LNCaP clone FGC (cell line): Measurements from ENCODE around the gene STK11.

Source experiments
- DNase-seq: peaks from one replicate; pipeline ENCODE4 v3.0.0-alpha.2; 2011; ENCODE audit warnings: low read depth
- H3K4me3 ChIP-seq: 2 replicates; pipeline ENCODE4 v1.5.1; 2011; ENCODE audit warnings: mild to moderate bottlenecking, low read depth, low read length, control low read depth
- CTCF ChIP-seq: IDR thresholded peaks from 2 replicates; pipeline ENCODE4 v1.5.1; 2012; ENCODE audit warnings: mild to moderate bottlenecking; ENCODE audit not compliant: control insufficient read depth, insufficient read depth; ENCODE audit errors: extremely low read depth

STK11 gene

DNA sequence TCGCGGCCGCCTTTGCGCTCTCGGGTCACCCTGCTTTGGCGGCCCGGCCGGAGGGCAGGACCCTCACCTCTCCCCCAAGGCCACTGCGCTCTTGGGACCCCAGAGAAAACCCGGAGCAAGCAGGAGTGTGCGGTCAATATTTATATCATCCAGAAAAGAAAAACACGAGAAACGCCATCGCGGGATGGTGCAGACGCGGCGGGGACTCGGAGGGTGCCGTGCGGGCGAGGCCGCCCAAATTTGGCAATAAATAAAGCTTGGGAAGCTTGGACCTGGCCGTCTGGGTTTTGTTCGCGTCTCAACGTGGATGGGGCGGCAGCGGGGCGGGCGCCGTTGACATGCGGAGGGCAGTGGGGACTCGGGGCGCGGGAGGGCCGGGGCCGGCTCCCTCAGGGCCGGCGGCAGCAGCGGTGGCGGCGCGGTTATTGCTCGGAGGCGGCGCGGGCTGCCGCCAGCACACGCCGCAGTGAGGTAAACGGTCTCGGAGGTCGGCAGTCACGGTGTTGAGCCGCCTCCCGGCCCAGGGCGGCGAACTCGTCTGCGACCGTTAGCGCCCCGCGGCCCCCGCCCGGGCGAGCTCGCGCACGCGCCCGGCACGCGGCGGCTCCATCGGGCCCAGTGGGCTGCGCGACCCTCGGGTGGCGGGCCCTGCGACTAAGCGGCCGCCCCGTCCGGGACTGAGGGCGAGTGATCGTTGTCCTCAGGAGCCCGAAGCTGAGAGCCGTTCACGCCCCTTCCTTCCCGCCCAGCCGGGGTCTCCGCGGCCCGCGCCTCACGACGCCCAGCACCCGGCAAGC is 22.8 kb downstream of the STK11 start:
- no peak for DNase-seq

DNA sequence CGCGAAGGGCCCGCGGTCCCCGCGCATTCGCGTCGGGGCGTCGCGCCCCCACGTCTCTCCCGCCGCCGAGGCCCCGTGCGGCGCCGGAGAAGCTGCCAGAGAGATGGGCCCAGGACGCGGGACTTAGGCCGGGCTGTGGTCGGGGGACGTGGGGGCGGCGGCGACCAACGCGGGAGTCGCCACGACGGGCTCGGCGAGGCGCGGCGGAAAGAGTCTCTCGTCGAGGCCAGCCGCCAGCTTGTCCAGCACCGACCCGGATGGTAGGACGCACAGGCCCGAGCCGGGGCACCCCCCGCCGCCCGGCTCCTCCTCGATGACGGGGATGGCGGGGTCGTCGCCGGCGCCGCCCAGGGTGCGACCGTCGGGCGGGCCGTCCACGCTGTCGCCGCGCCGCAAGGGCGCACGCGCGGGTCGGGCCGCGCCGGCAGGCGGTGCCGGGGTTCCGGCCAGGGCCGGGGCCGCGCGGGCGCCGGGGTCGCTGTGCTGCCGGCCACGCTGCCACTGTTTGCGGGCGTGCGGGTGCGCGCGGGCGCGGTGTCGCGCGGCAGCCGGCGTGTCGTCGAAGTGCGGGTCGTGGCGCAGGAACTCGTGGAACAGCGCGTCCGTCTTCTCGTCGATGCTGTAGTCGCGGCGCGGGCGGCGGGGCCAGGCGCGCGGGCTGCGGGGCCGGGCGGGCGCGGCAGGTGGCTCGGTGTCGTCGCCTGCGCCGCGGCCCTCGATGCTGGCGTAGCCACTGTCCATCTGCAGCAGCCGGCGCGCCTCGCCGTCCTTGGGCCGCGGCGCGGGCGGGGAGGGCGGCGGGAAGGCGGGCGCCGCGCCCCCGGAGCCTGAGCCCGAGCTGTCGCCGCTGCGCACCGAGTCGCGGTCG is 23.7 kb downstream of the STK11 start:
- no peak for DNase-seq
- no peak overlapping the region for H3K4me3 ChIP-seq
- no peak for TF ChIP-seq CTCF

More for the DNA sequence above, 22.8 kb downstream of the STK11 start:
- no peak for TF ChIP-seq CTCF
- no peak overlapping the region for H3K4me3 ChIP-seq

DNA sequence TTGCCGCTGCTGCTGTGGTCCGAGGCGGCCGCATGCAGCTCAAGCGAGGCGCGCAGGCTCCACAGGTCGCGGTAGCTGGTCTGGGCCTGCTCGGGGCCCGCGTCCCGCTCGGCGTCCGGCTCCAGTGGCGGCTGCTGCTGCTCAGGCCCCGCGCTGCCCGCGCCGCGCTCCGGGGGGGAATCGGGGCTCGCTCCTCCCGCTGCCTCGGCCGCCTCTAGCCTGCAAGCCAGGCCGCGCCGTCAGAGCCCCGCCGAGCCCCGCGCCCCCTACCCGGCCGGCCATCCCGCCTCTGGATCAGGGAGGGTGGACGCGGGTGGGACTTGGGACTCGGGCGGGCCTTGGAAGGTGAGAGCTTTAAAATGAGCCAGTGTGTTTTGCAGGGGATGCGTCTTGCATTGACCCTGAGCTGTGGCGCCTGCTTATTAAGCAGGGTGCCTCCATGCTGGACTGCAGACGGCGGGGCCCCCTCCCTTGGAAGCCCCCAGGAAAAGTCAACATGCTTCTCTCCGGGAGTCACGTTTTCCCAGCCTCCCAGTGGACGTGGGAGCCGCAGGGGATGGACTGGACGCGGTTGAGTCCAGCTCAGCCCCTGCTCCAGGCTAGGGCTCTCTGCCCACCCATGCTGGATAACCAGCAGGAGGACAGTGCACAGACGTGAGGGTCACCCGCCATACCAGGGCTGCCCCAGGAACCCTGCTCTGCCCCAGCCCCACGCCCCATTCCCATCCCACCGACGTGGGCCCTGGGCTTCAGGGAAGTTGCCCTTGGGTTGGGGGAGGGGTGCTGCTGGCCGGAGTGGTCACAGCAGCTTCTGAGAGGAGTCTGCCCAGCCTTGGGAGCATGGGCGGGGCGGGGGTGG is 24.6 kb downstream of the STK11 start:
- TF ChIP-seq CTCF, result no peak
- no peak for DNase-seq
- no peak overlapping the region for H3K4me3 ChIP-seq

DNA sequence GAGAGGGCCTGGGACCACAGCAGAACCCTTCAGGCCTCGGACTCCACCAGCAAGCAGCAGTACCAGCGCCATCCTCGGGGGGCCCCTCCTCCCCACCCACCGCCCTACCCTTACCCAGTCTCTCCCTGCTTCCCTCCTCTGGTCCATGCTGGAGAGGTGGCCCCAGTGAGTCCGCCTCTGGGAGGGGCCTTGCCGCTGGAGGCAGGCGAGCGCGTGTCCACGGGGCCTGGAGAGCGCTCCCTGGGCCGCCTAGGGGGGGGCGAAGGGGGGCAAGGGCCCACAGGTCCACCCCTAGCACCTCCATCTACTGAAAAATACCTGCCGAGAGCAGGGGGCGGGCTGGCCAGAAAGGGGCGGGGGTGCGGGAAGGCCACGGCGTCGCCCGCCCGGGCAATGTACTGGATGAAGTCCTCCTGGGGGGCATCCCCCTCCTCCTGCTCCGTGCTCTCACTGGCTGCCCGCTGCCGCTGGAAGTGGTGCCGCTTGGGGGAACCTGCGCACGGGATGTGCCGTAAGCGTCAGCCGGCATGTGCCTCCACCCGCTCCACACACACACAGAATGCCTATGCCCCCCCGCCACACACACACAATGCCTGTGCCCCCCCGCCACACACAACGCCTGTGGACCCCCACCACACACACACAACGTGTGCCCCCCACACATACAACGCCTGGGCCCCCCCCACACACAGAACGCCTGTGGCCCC is 25.4 kb downstream of the STK11 start:
- TF ChIP-seq CTCF, result no peak
- no peak overlapping the region for H3K4me3 ChIP-seq
- DNase-seq, result no peak

GRCh38 chr19:1231729-1232637 is 26.4 kb downstream of the STK11 start:
- DNase-seq, result no peak

More at GRCh38 chr19:1231729-1232637, 26.4 kb downstream of the STK11 start:
- H3K4me3 ChIP-seq, result no peak overlapping the region
- TF ChIP-seq CTCF, result no peak
